Activated naive CD4-positive, alpha-beta T cell treated with anti-CD3 and anti-CD28 coated beads, Interleukin-2, amount 10 ng/mL, durations not matched to agents 7 days and 5 days (primary cell): ENCODE measurements around the gene PCNT.

ENCODE experiments used
- CTCF ChIA-PET: fragments of 350-600 bp; sonication (Branson Sonifier 250); formaldehyde crosslinking; loops from one replicate; lab custom pipeline; 2021; ENCODE audit warnings: antibody characterized with exemption; lab: Charles Lee
- DNase-seq: peaks from one replicate; pipeline ENCODE4 v3.0.0-alpha.2; 2020
- H3K27ac Mint-ChIP-seq: one replicate; pipeline ENCODE4 v1.8.0; 2021; ENCODE audit warnings: mild to moderate bottlenecking, moderate library complexity, mixed read lengths
- H3K27me3 Mint-ChIP-seq: one replicate; pipeline ENCODE4 v1.8.0; 2021; ENCODE audit warnings: mild to moderate bottlenecking, mixed read lengths
- H3K36me3 Mint-ChIP-seq: one replicate; pipeline ENCODE4 v1.8.0; 2021; ENCODE audit warnings: mixed read lengths
- H3K4me1 Mint-ChIP-seq: one replicate; pipeline ENCODE4 v1.8.0; 2021; ENCODE audit warnings: mixed read lengths
- H3K4me3 Mint-ChIP-seq: one replicate; pipeline ENCODE4 v1.8.0; 2021; ENCODE audit warnings: mild to moderate bottlenecking, moderate library complexity, mixed read lengths
- H3K9me3 Mint-ChIP-seq: one replicate; pipeline ENCODE4 v1.8.0; 2021; ENCODE audit warnings: mixed read lengths

PCNT gene

GRCh38 chr21:46323710-46324389, at the start of gene PCNT, which contains the start of gene C21orf58:
Gene PCNT, plus strand, starts transcription at chr21:46324156. Its CDS starts 73 bp downstream, at chr21:46324229.
Gene C21orf58, minus strand, starts transcription at chr21:46323870. Its CDS starts 1,132 bp downstream, at chr21:46322738.
- H3K9me3 Mint-ChIP-seq, result no peaks in the 10 kb centered on the region
- H3K27me3 Mint-ChIP-seq, result peaks cover 4% of the 10 kb centered on the region
- peak within 1 kb of the TSS; percentile 99 for H3K27ac Mint-ChIP-seq
- DNase-seq, result peak; percentile 98
- H3K4me3 Mint-ChIP-seq, result peak within 1 kb of the TSS; percentile 90
- CTCF ChIA-PET, result interaction anchor here (1.6 kb wide), 1 partner anchor 181 kb away, joined by 6 read pairs; no protein-coding TSS in a partner anchor
- peaks cover 43% of the 10 kb centered on the region for H3K36me3 Mint-ChIP-seq
- peaks cover 50% of the 10 kb centered on the region for H3K4me1 Mint-ChIP-seq

- Mint-ChIP-seq H3K36me3 (peaks cover 55% of the 10 kb centered on the region), H3K27me3 (no peaks in the 10 kb centered on the region), H3K4me3 (no peak overlapping the region), H3K4me1 (no peaks in the 10 kb centered on the region), H3K27ac (no peak overlapping the region), H3K9me3 (no peaks in the 10 kb centered on the region)
- no peak for DNase-seq
- CTCF ChIA-PET, result no interaction called here
Observed at GRCh38 chr21:46274797-46275390, 49.1 kb upstream of the PCNT start.

GRCh38 chr21:46284077-46284644, 39.8 kb upstream of the PCNT start:
- Mint-ChIP-seq H3K27ac (peak overlapping the region; percentile 50), H3K36me3 (peaks cover 49% of the 10 kb centered on the region), H3K4me1 (peaks cover 58% of the 10 kb centered on the region)

GRCh38 chr21:46284733-46285132, 39.2 kb upstream of the PCNT start:
- DNase-seq, result no peak
- Mint-ChIP-seq H3K4me1 (peaks cover 60% of the 10 kb centered on the region), H3K36me3 (peaks cover 45% of the 10 kb centered on the region), H3K27ac (peak overlapping the region; percentile 90), H3K27me3 (no peaks in the 10 kb centered on the region), H3K9me3 (no peaks in the 10 kb centered on the region), H3K4me3 (peak overlapping the region; percentile 94)
- CTCF ChIA-PET, result interaction anchor here (1.2 to 1.5 kb wide), 3 partner anchors 24 to 141 kb away, joined by 3 to 7 read pairs (median 3); a partner anchor contains a TSS

More at GRCh38 chr21:46284077-46284644, 39.8 kb upstream of the PCNT start:
- Mint-ChIP-seq H3K27me3 (no peaks in the 10 kb centered on the region), H3K9me3 (no peaks in the 10 kb centered on the region), H3K4me3 (peak overlapping the region; percentile 49)
- CTCF ChIA-PET, result interaction anchor here (0.6 to 1.5 kb wide), 4 partner anchors 32 to 143 kb away, joined by 3 to 7 read pairs (median 4); a partner anchor contains a TSS
- DNase-seq, result no peak

GRCh38 chr21:46285206-46285661, 38.7 kb upstream of the PCNT start, which contains the start of gene MCM3AP:
Gene MCM3AP, minus strand, starts transcription at chr21:46285611. Its CDS starts 325 bp downstream, at chr21:46285286.
- H3K9me3 Mint-ChIP-seq, result no peaks in the 10 kb centered on the region
- H3K4me3 Mint-ChIP-seq, result peak within 1 kb of the TSS; percentile 97
- H3K4me1 Mint-ChIP-seq, result peaks cover 60% of the 10 kb centered on the region
- DNase-seq, result no peak
- CTCF ChIA-PET, result interaction anchor here (1.0 to 1.5 kb wide), 4 partner anchors 9 to 142 kb away, joined by 3 to 7 read pairs (median 3); a partner anchor contains a TSS
- H3K27me3 Mint-ChIP-seq, result no peaks in the 10 kb centered on the region
- peaks cover 42% of the 10 kb centered on the region for H3K36me3 Mint-ChIP-seq
- H3K27ac Mint-ChIP-seq, result peak within 1 kb of the TSS; percentile 97

GRCh38 chr21:46285761-46286647, 38.0 kb upstream of the PCNT start, which contains the start of gene YBEY:
Gene YBEY, plus strand, starts transcription at chr21:46286342. Its CDS starts 572 bp downstream, at chr21:46286914.
- H3K4me3 Mint-ChIP-seq, result peak within 1 kb of the TSS; percentile 97

GRCh38 chr21:46286648-46287002, 37.3 kb upstream of the PCNT start:
- CTCF ChIA-PET, result no interaction called here
- peak overlapping the region; percentile 97 for H3K27ac Mint-ChIP-seq
- H3K9me3 Mint-ChIP-seq, result peaks cover 4% of the 10 kb centered on the region
- H3K27me3 Mint-ChIP-seq, result no peaks in the 10 kb centered on the region
- H3K4me1 Mint-ChIP-seq, result peaks cover 62% of the 10 kb centered on the region
- no peak for DNase-seq
- peak overlapping the region; percentile 97 for H3K4me3 Mint-ChIP-seq
- peaks cover 43% of the 10 kb centered on the region for H3K36me3 Mint-ChIP-seq

More at GRCh38 chr21:46285761-46286647, 38.0 kb upstream of the PCNT start, which contains the start of gene YBEY:
- peaks cover 61% of the 10 kb centered on the region for H3K4me1 Mint-ChIP-seq
- H3K9me3 Mint-ChIP-seq, result no peaks in the 10 kb centered on the region
- H3K27me3 Mint-ChIP-seq, result no peaks in the 10 kb centered on the region
- peaks cover 40% of the 10 kb centered on the region for H3K36me3 Mint-ChIP-seq
- CTCF ChIA-PET, result interaction anchor here (1.0 to 1.5 kb wide), 3 partner anchors 9 to 40 kb away, joined by 3 to 7 read pairs (median 3); a partner anchor contains a TSS
- DNase-seq, result peak; percentile 92
- H3K27ac Mint-ChIP-seq, result peak within 1 kb of the TSS; percentile 97

GRCh38 chr21:46287541-46287940, 36.4 kb upstream of the PCNT start:
- CTCF ChIA-PET, result no interaction called here
- peaks cover 48% of the 10 kb centered on the region for H3K36me3 Mint-ChIP-seq
- no peaks in the 10 kb centered on the region for H3K27me3 Mint-ChIP-seq
- H3K4me1 Mint-ChIP-seq, result peaks cover 59% of the 10 kb centered on the region
- no peak overlapping the region for H3K27ac Mint-ChIP-seq
- DNase-seq, result no peak
- H3K9me3 Mint-ChIP-seq, result peaks cover 10% of the 10 kb centered on the region
- peak overlapping the region; percentile 97 for H3K4me3 Mint-ChIP-seq

- CTCF ChIA-PET, result no interaction called here
- H3K27ac Mint-ChIP-seq, result no peak overlapping the region
- H3K9me3 Mint-ChIP-seq, result peaks cover 11% of the 10 kb centered on the region
- peaks cover 33% of the 10 kb centered on the region for H3K36me3 Mint-ChIP-seq
- H3K27me3 Mint-ChIP-seq, result no peaks in the 10 kb centered on the region
- DNase-seq, result no peak
- no peak overlapping the region for H3K4me3 Mint-ChIP-seq
- peaks cover 42% of the 10 kb centered on the region for H3K4me1 Mint-ChIP-seq
Observed at GRCh38 chr21:46289655-46290179, 34.2 kb upstream of the PCNT start.

- Mint-ChIP-seq H3K4me3 (no peak overlapping the region), H3K27me3 (peaks cover 4% of the 10 kb centered on the region), H3K27ac (peak overlapping the region; percentile 69), H3K4me1 (peaks cover 51% of the 10 kb centered on the region), H3K36me3 (peaks cover 28% of the 10 kb centered on the region), H3K9me3 (peaks cover 11% of the 10 kb centered on the region)
- CTCF ChIA-PET, result no interaction called here
- no peak for DNase-seq
Observed at GRCh38 chr21:46291561-46291960, 32.4 kb upstream of the PCNT start.

- peaks cover 24% of the 10 kb centered on the region for H3K36me3 Mint-ChIP-seq
- H3K4me1 Mint-ChIP-seq, result peaks cover 44% of the 10 kb centered on the region
- peaks cover 18% of the 10 kb centered on the region for H3K27me3 Mint-ChIP-seq
- DNase-seq, result peak; percentile 29
- H3K9me3 Mint-ChIP-seq, result peaks cover 11% of the 10 kb centered on the region
- no peak overlapping the region for H3K4me3 Mint-ChIP-seq
- H3K27ac Mint-ChIP-seq, result peak overlapping the region; percentile 49
- CTCF ChIA-PET, result interaction anchor here (1.0 kb wide), 1 partner anchor 9 kb away, joined by 3 read pairs; the partner anchor contains the start of genes MCM3AP and YBEY
Observed at GRCh38 chr21:46294647-46295176, 29.2 kb upstream of the PCNT start.

GRCh38 chr21:46295177-46295770, 28.7 kb upstream of the PCNT start:
- H3K27me3 Mint-ChIP-seq, result peaks cover 18% of the 10 kb centered on the region
- CTCF ChIA-PET, result interaction anchor here (1.0 kb wide), 1 partner anchor 10 kb away, joined by 3 read pairs; the partner anchor contains the start of genes MCM3AP and YBEY
- H3K9me3 Mint-ChIP-seq, result peaks cover 11% of the 10 kb centered on the region
- peak overlapping the region; percentile 49 for H3K27ac Mint-ChIP-seq
- no peak for DNase-seq
- H3K4me1 Mint-ChIP-seq, result peaks cover 41% of the 10 kb centered on the region
- H3K4me3 Mint-ChIP-seq, result no peak overlapping the region
- H3K36me3 Mint-ChIP-seq, result peaks cover 26% of the 10 kb centered on the region
